Muscle layer of colon (tissue), 2 donors: Measurements from ENCODE around the gene CALD1.

Experiments
- H3K27ac ChIP-seq: one replicate; pipeline ENCODE4 v1.7.0; 2013; ENCODE audit warnings: low read depth, mild to moderate bottlenecking, low read length, moderate library complexity
- H3K27me3 ChIP-seq, 2 donors: one replicate each; pipeline ENCODE4 v1.7.0; 2013; ENCODE audit warnings: low read length in 2 of 2, mild to moderate bottlenecking in 2 of 2; ENCODE audit not compliant: insufficient read depth in 2 of 2, control insufficient read depth in 1 of 2
- H3K36me3 ChIP-seq: one replicate; pipeline ENCODE4 v1.7.0; 2013; ENCODE audit warnings: mild to moderate bottlenecking, low read length; ENCODE audit not compliant: insufficient read depth
- H3K4me1 ChIP-seq: one replicate; pipeline ENCODE4 v1.7.0; 2013; ENCODE audit warnings: mild to moderate bottlenecking, low read length; ENCODE audit not compliant: insufficient read depth
- H3K4me3 ChIP-seq, 2 donors: one replicate each; pipeline ENCODE4 v1.7.0; 2013; ENCODE audit warnings: low read length in 2 of 2, low read depth in 1 of 2, mild to moderate bottlenecking in 1 of 2, moderate library complexity in 1 of 2
- H3K9ac ChIP-seq: one replicate; pipeline ENCODE4 v1.7.0; 2013; ENCODE audit warnings: low read length
- H3K9me3 ChIP-seq: one replicate; pipeline ENCODE4 v1.7.0; 2013; ENCODE audit warnings: mild to moderate bottlenecking, low read length
- donor health status: abdominal sarcoma.
- donor health status: Adenocarcinoma of cecum.

CALD1 gene

DNA sequence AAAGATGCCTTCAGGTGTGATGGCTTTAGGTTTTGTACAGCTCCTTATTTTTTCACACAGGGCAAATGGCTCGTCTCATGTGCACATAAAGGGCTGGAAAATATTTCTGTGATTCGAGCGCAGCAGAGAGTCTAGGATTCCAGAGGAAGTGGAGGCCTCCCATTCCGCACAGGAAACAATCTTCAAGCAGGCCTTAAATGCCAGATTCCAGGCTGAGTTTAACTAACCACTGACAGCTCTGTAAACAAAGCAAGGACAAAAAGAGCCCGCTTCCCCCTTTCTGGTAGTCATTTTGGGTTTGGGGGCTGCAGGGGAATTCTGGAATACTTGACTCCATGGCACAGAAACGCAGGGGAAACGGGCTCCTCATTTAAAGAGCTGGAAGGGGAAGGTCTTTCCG, 87.2 kb downstream of the CALD1 start:
- H3K9me3 ChIP-seq: no peaks in the 10 kb centered on the region
- no peak overlapping the region for H3K4me3 ChIP-seq
- peaks cover 24% of the 10 kb centered on the region for H3K36me3 ChIP-seq
- peak overlapping the region; percentile 31 for H3K27ac ChIP-seq
- H3K27me3 ChIP-seq: no peaks in the 10 kb centered on the region
- H3K4me1 ChIP-seq: peaks cover 67% of the 10 kb centered on the region
- peak overlapping the region; percentile 20 for H3K9ac ChIP-seq

DNA sequence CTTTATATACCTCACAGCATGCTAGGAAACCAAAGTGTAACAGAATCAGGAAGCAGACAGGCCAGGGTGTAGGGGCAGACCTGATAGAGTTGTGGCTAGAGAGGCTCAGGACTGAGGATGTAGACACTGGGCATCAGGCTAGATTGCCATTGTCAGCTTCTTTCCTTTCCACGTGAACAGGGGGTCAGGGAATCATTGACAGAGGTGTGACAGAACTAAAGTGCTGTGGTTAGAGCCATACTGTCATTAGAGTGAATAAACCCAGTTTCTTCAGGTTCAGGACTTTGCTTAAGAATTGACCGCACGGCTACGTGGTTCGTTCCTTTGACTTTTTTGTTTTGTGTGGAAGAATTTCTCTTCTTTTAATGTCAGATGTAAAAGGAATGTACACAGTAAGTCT, 90.7 kb downstream of the CALD1 start:
- Histone ChIP-seq H3K4me1 (peaks cover 77% of the 10 kb centered on the region), H3K27me3 (no peaks in the 10 kb centered on the region), H3K9ac (no peak overlapping the region), H3K9me3 (no peaks in the 10 kb centered on the region), H3K36me3 (peaks cover 24% of the 10 kb centered on the region), H3K4me3 (no peak overlapping the region), H3K27ac (no peak overlapping the region)

DNA sequence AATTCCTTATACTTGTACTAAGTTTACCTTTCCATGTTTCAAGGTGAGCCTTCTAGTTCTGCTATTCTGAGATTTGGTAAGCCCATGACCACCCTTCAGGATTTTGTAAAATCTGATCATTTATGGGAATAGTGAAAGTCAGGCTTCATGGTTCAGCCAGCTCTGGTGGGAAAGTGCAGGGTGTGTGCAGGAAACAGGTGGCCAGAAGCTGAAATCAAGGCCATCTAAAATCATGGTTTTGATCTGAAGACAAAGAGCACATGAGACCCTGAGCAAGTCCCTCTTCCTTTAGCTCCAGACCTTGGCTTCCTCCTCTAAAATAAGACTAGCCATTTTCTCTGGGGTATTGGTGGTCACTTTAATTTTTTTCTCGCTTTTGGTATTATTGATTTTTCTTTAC, 91.3 kb downstream of the CALD1 start:
- peaks cover 24% of the 10 kb centered on the region for H3K36me3 ChIP-seq
- no peaks in the 10 kb centered on the region for H3K9me3 ChIP-seq
- H3K4me1 ChIP-seq: peaks cover 76% of the 10 kb centered on the region
- no peak overlapping the region for H3K27ac ChIP-seq
- no peak overlapping the region for H3K4me3 ChIP-seq
- no peaks in the 10 kb centered on the region for H3K27me3 ChIP-seq
- no peak overlapping the region for H3K9ac ChIP-seq

- Histone ChIP-seq H3K27me3 (no peaks in the 10 kb centered on the region), H3K4me1 (peaks cover 57% of the 10 kb centered on the region)
Observed at GRCh38 chr7:134873253-134873652, 93.8 kb downstream of the CALD1 start.

GRCh38 chr7:134874407-134874806, 95.0 kb downstream of the CALD1 start:
- no peaks in the 10 kb centered on the region for H3K27me3 ChIP-seq
- peaks cover 52% of the 10 kb centered on the region for H3K4me1 ChIP-seq
- no peak overlapping the region for H3K27ac ChIP-seq

More at GRCh38 chr7:134873253-134873652, 93.8 kb downstream of the CALD1 start:
- Histone ChIP-seq H3K36me3 (peaks cover 14% of the 10 kb centered on the region), H3K27ac (no peak overlapping the region), H3K9me3 (no peaks in the 10 kb centered on the region), H3K9ac (no peak overlapping the region), H3K4me3 (no peak overlapping the region)

GRCh38 chr7:134875867-134876266, 96.4 kb downstream of the CALD1 start:
- no peaks in the 10 kb centered on the region for H3K9me3 ChIP-seq
- no peak overlapping the region for H3K9ac ChIP-seq
- H3K4me3 ChIP-seq: no peak overlapping the region
- no peaks in the 10 kb centered on the region for H3K27me3 ChIP-seq
- H3K36me3 ChIP-seq: no peaks in the 10 kb centered on the region
- H3K27ac ChIP-seq: no peak overlapping the region
- peaks cover 45% of the 10 kb centered on the region for H3K4me1 ChIP-seq

More at GRCh38 chr7:134874407-134874806, 95.0 kb downstream of the CALD1 start:
- Histone ChIP-seq H3K9ac (no peak overlapping the region), H3K4me3 (no peak overlapping the region), H3K9me3 (no peaks in the 10 kb centered on the region), H3K36me3 (peaks cover 3% of the 10 kb centered on the region)

- H3K4me1 ChIP-seq: peaks cover 25% of the 10 kb centered on the region
- H3K27ac ChIP-seq: peak overlapping the region; percentile 1
- no peak overlapping the region for H3K4me3 ChIP-seq
- H3K9me3 ChIP-seq: no peaks in the 10 kb centered on the region
- no peak overlapping the region for H3K9ac ChIP-seq
- H3K36me3 ChIP-seq: no peaks in the 10 kb centered on the region
- no peaks in the 10 kb centered on the region for H3K27me3 ChIP-seq
Observed at GRCh38 chr7:134878746-134879357, 99.4 kb downstream of the CALD1 start.

GRCh38 chr7:134879815-134880475, 100.5 kb downstream of the CALD1 start:
- H3K9ac ChIP-seq: no peak overlapping the region
- no peaks in the 10 kb centered on the region for H3K27me3 ChIP-seq
- no peak overlapping the region for H3K27ac ChIP-seq
- H3K4me3 ChIP-seq: no peak overlapping the region
- H3K9me3 ChIP-seq: no peaks in the 10 kb centered on the region
- no peaks in the 10 kb centered on the region for H3K36me3 ChIP-seq
- H3K4me1 ChIP-seq: peaks cover 17% of the 10 kb centered on the region

DNA sequence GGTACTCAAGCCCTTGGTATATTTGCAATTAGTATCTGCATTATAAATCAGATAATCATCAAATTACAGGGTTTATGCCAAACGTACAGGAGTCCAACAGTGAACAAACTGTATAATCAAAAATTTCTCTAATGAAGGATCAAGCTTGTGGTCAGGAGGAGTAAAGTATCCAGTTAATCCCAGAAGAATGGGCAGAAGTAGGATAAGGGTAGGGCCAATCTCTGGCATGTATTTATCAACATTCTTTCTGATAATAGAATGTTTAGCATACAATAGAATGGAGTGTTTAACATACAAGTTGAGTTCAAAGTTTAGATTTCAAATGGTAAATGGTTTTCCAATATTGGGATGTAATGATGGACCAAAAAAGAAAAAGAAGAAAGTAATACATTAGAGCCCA, 103.0 kb downstream of the CALD1 start:
- Histone ChIP-seq H3K27ac (no peak overlapping the region), H3K36me3 (no peaks in the 10 kb centered on the region), H3K27me3 (no peaks in the 10 kb centered on the region), H3K4me1 (peaks cover 32% of the 10 kb centered on the region), H3K9ac (no peak overlapping the region), H3K9me3 (no peaks in the 10 kb centered on the region), H3K4me3 (no peak overlapping the region)

- H3K4me1 ChIP-seq: peaks cover 29% of the 10 kb centered on the region
- no peaks in the 10 kb centered on the region for H3K9me3 ChIP-seq
- peaks cover 9% of the 10 kb centered on the region for H3K36me3 ChIP-seq
- no peak overlapping the region for H3K9ac ChIP-seq
- no peaks in the 10 kb centered on the region for H3K27me3 ChIP-seq
- peak overlapping the region; percentile 74 for H3K27ac ChIP-seq
- peak overlapping the region in 1 of 2 donors; percentile 10 for H3K4me3 ChIP-seq
Observed at GRCh38 chr7:134885967-134886352, 106.5 kb downstream of the CALD1 start.

GRCh38 chr7:134886353-134887057, 107.1 kb downstream of the CALD1 start:
- H3K4me3 ChIP-seq: peak overlapping the region; percentile 4 to 10
- no peaks in the 10 kb centered on the region for H3K9me3 ChIP-seq
- H3K4me1 ChIP-seq: peaks cover 35% of the 10 kb centered on the region
- peaks cover 9% of the 10 kb centered on the region for H3K36me3 ChIP-seq
- H3K27ac ChIP-seq: peak overlapping the region; percentile 74
- no peaks in the 10 kb centered on the region for H3K27me3 ChIP-seq
- no peak overlapping the region for H3K9ac ChIP-seq
